Stimulated activated naive B cell treated with anti-CD40 and anti-IgM and Interleukin-4, amounts not matched to agents 10 μg/mL and 1 μg/mL and 100 μg/mL, for 72 hours (primary cell): ENCODE data around the gene GNG13.
"Not testable (repeated sequence)": the region's sequence is repeated elsewhere in the genome, so short reads cannot be mapped to it uniquely, and the experiment has no call there.

ENCODE experiments used
- ATAC-seq, 2 donors: fragments of 150-1000 bp; cut with Tn5 transposase; replicated peaks; 2 replicates each; pipeline ENCODE4 v1.10.0; 2021; ENCODE audit warnings: moderate library complexity in 1 of 2
- DNase-seq: peaks from one replicate; pipeline ENCODE4 v3.0.0; 2021
- H3K27ac Mint-ChIP-seq: one replicate; pipeline ENCODE4 v1.8.0; 2022; ENCODE audit warnings: mild to moderate bottlenecking, mixed read lengths
- H3K27me3 Mint-ChIP-seq, 2 donors: one replicate each; pipeline ENCODE4 v1.8.0; 2022; ENCODE audit warnings: mixed read lengths in 2 of 2
- H3K36me3 Mint-ChIP-seq, 2 donors: one replicate each; pipeline ENCODE4 v1.8.0; 2022; ENCODE audit warnings: mixed read lengths in 2 of 2, mild to moderate bottlenecking in 1 of 2
- H3K4me1 Mint-ChIP-seq, 2 donors: one replicate each; pipeline ENCODE4 v1.8.0; 2022; ENCODE audit warnings: mixed read lengths in 2 of 2, mild to moderate bottlenecking in 1 of 2
- H3K4me3 Mint-ChIP-seq, 2 donors: one replicate each; pipeline ENCODE4 v1.8.0; 2022; ENCODE audit warnings: mild to moderate bottlenecking in 2 of 2, mixed read lengths in 2 of 2, moderate library complexity in 1 of 2
- H3K9me3 Mint-ChIP-seq, 2 donors: one replicate each; pipeline ENCODE4 v1.8.0; 2022; ENCODE audit warnings: mixed read lengths in 2 of 2, mild to moderate bottlenecking in 1 of 2

GNG13 gene

GRCh38 chr16:776824-777223 lies 23.7 kb downstream of the GNG13 start:
- ATAC-seq (no peak), DNase-seq (no peak)
- no peaks in the 10 kb centered on the region for H3K9me3 Mint-ChIP-seq
- no peaks in the 10 kb centered on the region for H3K36me3 Mint-ChIP-seq
- no peak overlapping the region for H3K27ac Mint-ChIP-seq
- peaks cover 0 to 2% of the 10 kb centered on the region in 2 donors for H3K4me1 Mint-ChIP-seq
- no peak overlapping the region for H3K4me3 Mint-ChIP-seq
- H3K27me3 Mint-ChIP-seq: peaks cover 14 to 21% of the 10 kb centered on the region in 2 donors

GRCh38 chr16:776298-776697 lies 24.2 kb downstream of the GNG13 start:
- not testable (repeated sequence) for H3K36me3 Mint-ChIP-seq, H3K27ac Mint-ChIP-seq, DNase-seq, H3K9me3 Mint-ChIP-seq, ATAC-seq, H3K4me1 Mint-ChIP-seq, H3K4me3 Mint-ChIP-seq
- peaks cover 14 to 21% of the 10 kb centered on the region in 2 donors for H3K27me3 Mint-ChIP-seq

GRCh38 chr16:775236-775796 lies 25.2 kb downstream of the GNG13 start:
- ATAC-seq (no peak), DNase-seq (no peak)
- Mint-ChIP-seq H3K27ac (no peak overlapping the region), H3K27me3 (peaks cover 9 to 15% of the 10 kb centered on the region in 2 donors), H3K9me3 (no peaks in the 10 kb centered on the region), H3K4me1 (peaks cover 0 to 2% of the 10 kb centered on the region in 2 donors), H3K36me3 (no peaks in the 10 kb centered on the region), H3K4me3 (no peak overlapping the region)

DNA sequence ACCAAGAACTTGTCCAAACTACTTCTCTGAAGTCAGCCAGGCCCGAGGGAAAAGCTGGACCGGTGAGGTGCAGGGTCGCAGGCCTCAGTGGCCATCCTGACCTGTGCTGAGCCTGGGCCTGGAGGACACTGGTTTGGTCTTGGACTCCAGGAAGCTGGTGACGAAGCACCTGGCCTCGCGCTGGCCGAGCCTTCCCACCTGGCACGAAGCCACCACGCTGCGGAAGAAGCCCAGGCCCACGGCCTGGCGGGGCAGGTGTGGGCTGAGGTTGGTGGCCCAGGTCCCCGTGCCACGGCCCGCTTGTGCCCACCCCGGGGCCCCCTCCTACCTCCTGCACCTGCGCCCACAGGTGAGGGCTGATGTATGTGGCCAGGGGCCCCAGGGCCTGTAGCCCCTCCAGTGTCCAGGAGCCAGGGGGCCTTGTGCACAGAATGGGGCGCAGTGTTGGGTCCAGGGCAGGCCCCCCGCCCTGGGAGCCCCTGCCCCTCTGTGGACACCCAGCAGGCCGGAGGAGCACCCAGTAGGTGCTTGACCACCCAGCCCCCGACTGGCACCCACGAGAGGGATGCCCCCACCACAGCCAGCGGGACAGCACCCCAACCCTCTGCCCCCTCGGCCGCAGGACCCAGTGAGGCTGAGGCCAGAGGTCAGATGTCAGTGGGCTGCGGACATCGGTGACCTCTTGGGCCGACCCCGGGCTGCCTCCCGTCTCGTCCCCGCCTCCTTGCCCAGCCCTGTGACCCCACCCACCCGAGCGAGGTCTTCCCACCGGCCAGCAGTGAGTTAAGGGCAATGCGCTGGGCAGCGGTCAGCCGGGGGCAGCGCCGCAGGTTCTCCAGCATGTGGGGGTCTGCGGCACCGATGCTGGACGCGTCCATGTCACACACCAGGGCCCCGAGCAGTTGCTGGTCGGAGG lies 26.2 kb downstream of the GNG13 start:
- Mint-ChIP-seq H3K4me3 (no peak overlapping the region), H3K27ac (no peak overlapping the region), H3K36me3 (no peaks in the 10 kb centered on the region), H3K4me1 (peaks cover 0 to 2% of the 10 kb centered on the region in 2 donors), H3K27me3 (peaks cover 8 to 12% of the 10 kb centered on the region in 2 donors), H3K9me3 (no peaks in the 10 kb centered on the region)
- no peak for DNase-seq
- no peak for ATAC-seq

- no peak for DNase-seq
Observed at GRCh38 chr16:772959-773358, 27.6 kb downstream of the GNG13 start.

DNA sequence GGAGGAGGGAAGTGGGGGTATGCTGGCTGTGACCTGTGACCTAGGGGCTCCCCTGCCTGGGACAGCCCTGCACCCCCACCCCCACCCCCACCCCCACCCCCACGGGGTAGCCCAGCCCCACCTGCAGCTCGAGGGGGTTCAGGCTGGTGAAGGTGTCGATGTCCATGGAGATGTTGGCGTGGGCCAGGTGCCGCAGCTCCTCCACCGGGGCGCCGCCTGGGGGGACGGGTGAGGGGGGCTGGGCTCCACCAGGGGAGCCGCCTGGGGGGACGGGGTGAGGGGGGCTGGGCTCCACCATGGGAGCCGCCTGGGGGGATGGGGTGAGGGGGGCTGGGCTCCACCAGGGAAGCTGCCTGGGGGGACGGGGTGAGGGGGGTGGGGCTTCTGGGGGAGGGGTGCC lies 30.1 kb downstream of the GNG13 start:
- H3K4me1 Mint-ChIP-seq: no peaks in the 10 kb centered on the region
- H3K27ac Mint-ChIP-seq: no peak overlapping the region
- no peaks in the 10 kb centered on the region for H3K36me3 Mint-ChIP-seq
- DNase-seq (no peak), ATAC-seq (no peak)
- H3K9me3 Mint-ChIP-seq: no peaks in the 10 kb centered on the region
- H3K4me3 Mint-ChIP-seq: no peak overlapping the region
- peaks cover 0 to 4% of the 10 kb centered on the region in 2 donors for H3K27me3 Mint-ChIP-seq

More at GRCh38 chr16:772959-773358, 27.6 kb downstream of the GNG13 start:
- ATAC-seq: no peak
- H3K9me3 Mint-ChIP-seq: no peaks in the 10 kb centered on the region
- H3K36me3 Mint-ChIP-seq: no peaks in the 10 kb centered on the region
- peaks cover 0 to 2% of the 10 kb centered on the region in 2 donors for H3K4me1 Mint-ChIP-seq
- no peak overlapping the region for H3K27ac Mint-ChIP-seq
- H3K4me3 Mint-ChIP-seq: no peak overlapping the region
- peaks cover 8 to 11% of the 10 kb centered on the region in 2 donors for H3K27me3 Mint-ChIP-seq

DNA sequence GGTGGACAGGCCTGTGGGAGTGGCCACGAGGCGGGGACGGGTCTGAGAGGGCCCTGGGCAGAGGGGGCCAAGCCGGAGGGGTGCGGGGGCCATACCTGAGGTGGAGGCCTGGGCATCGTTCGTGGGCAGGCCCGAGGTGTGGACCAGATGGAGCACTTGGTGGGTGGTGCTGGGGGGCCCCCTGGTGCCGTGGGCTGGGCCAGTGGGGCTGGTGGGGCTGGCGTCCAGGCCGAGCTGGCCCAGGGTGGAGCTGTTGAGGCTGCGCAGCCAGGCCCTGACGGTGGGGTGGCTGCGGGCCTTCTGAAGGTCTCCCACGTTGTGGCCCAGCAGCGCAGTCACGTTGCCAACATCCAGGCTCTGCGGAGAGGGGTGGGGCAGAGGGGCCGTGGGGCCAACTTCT lies 30.6 kb downstream of the GNG13 start:
- ATAC-seq: no peak
- no peak for DNase-seq
- Mint-ChIP-seq H3K9me3 (no peaks in the 10 kb centered on the region), H3K4me1 (no peaks in the 10 kb centered on the region), H3K36me3 (no peaks in the 10 kb centered on the region), H3K27ac (no peak overlapping the region), H3K27me3 (peaks cover 0 to 4% of the 10 kb centered on the region in 2 donors), H3K4me3 (no peak overlapping the region)

GRCh38 chr16:769184-769784 lies 31.2 kb downstream of the GNG13 start:
- Mint-ChIP-seq H3K27ac (peak overlapping the region; percentile 47), H3K9me3 (no peaks in the 10 kb centered on the region), H3K36me3 (no peaks in the 10 kb centered on the region), H3K4me1 (no peaks in the 10 kb centered on the region), H3K4me3 (no peak overlapping the region), H3K27me3 (peaks cover 0 to 4% of the 10 kb centered on the region in 2 donors)
- DNase-seq: no peak
- ATAC-seq: no peak

DNA sequence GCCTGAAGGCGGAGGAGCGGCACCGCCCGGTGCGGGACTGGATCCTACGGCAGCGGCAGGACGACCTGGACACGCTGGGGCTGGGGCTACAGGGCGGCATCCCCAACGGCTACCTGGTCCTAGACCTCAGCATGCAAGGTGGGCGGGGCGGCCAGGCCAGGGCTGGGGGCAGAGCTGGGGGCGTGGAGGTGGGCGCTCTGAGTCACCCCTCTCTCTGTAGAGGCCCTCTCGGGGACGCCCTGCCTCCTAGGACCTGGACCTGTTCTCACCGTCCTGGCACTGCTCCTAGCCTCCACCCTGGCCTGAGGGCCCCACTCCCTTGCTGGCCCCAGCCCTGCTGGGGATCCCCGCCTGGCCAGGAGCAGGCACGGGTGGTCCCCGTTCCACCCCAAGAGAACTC lies 32.1 kb downstream of the GNG13 start:
- H3K36me3 Mint-ChIP-seq: no peaks in the 10 kb centered on the region
- H3K9me3 Mint-ChIP-seq: no peaks in the 10 kb centered on the region
- H3K27ac Mint-ChIP-seq: no peak overlapping the region
- no peaks in the 10 kb centered on the region for H3K4me1 Mint-ChIP-seq
- peaks cover 0 to 8% of the 10 kb centered on the region in 2 donors for H3K27me3 Mint-ChIP-seq
- H3K4me3 Mint-ChIP-seq: no peak overlapping the region
- no peak for ATAC-seq
- DNase-seq: no peak

- Mint-ChIP-seq H3K27me3 (peaks cover 0 to 9% of the 10 kb centered on the region in 2 donors), H3K4me3 (no peak overlapping the region), H3K36me3 (no peaks in the 10 kb centered on the region), H3K4me1 (no peaks in the 10 kb centered on the region), H3K9me3 (no peaks in the 10 kb centered on the region), H3K27ac (no peak overlapping the region)
- ATAC-seq (no peak), DNase-seq (no peak)
Observed at GRCh38 chr16:767743-768235, 32.7 kb downstream of the GNG13 start.

DNA sequence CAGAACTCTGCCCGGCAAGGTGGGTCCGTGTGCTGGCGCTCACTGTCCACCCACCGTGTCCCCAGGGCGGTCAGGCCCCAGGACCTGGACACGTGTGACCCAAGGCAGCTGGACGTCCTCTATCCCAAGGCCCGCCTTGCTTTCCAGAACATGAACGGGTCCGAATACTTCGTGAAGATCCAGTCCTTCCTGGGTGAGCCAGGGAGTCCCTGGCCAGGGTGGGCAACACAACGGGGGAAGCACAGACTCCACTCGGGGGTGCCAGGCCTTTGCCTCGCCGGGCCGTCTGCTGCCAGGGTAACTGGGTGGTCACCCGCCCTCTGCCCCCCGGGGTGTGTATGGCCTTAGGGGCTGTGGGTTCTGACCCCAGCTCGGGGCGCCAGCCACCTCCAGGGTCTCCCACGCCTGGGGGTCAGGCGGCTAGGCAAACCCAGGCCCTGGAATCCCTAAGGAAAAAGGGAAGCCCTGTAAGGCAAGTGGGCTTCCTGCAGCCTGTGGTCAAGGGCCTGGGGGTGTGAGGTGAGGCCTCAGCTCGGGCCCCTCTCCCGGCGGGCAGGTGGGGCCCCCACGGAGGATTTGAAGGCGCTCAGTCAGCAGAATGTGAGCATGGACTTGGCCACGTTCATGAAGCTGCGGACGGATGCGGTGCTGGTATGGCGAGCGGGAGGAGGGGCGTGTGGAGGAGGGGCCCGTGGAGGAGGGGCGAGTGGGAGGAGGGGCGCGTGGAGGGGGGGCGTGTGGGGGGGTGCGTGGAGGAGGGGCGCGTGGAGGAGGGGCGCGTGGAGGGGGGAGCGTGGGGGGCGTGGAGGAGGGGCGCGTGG lies 33.5 kb downstream of the GNG13 start:
- no peak for ATAC-seq
- DNase-seq: no peak
- Mint-ChIP-seq H3K27ac (no peak overlapping the region), H3K27me3 (peaks cover 0 to 11% of the 10 kb centered on the region in 2 donors), H3K4me3 (no peak overlapping the region), H3K36me3 (no peaks in the 10 kb centered on the region), H3K4me1 (no peaks in the 10 kb centered on the region), H3K9me3 (no peaks in the 10 kb centered on the region)

GRCh38 chr16:766008-766819 lies 34.3 kb downstream of the GNG13 start:
- no peaks in the 10 kb centered on the region for H3K9me3 Mint-ChIP-seq
- no peaks in the 10 kb centered on the region for H3K4me1 Mint-ChIP-seq
- peaks cover 6 to 7% of the 10 kb centered on the region in 2 donors for H3K27me3 Mint-ChIP-seq
- H3K36me3 Mint-ChIP-seq: no peaks in the 10 kb centered on the region
- H3K27ac Mint-ChIP-seq: no peak overlapping the region
- ATAC-seq (no peak), DNase-seq (no peak)
- H3K4me3 Mint-ChIP-seq: no peak overlapping the region

- Mint-ChIP-seq H3K27ac (no peak overlapping the region), H3K36me3 (no peaks in the 10 kb centered on the region), H3K27me3 (peaks cover 7 to 12% of the 10 kb centered on the region in 2 donors), H3K9me3 (no peaks in the 10 kb centered on the region), H3K4me1 (no peaks in the 10 kb centered on the region), H3K4me3 (no peak overlapping the region)
- DNase-seq (no peak), ATAC-seq (no peak)
Observed at GRCh38 chr16:765488-765865, 35.1 kb downstream of the GNG13 start.
